Measurements from ENCODE around the gene UCK2.

GRCh38 chr1:165823552-165824268, 3.7 kb upstream of the UCK2 start:
- TF ChIP-seq CTCF (IDR thresholded peaks at IDR 0.05; ENCODE audit: insufficient read depth, low read length) = no peak
- TF ChIP-seq POLR2AphosphoS5 (IDR thresholded peaks at IDR 0.05; ENCODE audit: low read depth) = no peak
